HG02973 (cell line): ENCODE results near the gene CEP350.

Experiments
- ATAC-seq: cut with Tn5 transposase; IDR thresholded peaks from one replicate; pipeline ENCODE4 v1.9.1; 2021; ENCODE audit warnings: moderate library complexity; ENCODE audit not compliant: unreplicated experiment

The CEP350 gene

DNA sequence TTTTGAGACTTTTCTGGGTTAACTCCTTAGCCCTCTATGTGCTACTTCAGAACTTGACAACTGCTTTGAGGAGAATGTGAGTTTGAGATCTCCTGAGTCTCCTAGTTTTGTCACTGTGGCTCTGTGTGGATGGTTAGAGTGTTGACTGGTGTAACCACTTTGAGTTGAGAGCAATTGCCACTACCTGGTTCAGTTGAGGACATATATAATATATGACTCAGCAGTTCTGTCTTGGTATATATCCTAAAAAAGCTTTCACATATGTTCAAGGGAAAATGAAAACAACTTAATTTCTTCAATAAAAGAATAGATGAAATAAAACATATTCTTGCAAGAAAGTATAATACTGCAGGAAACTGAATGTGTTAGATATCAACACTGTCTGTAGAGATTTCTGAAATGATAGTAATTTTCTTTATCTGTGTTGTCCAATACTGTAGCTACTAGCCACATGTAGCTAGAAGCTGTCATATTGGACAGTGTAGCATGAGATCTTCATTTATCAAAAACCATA is 103.3 kb downstream of the CEP350 start:
- no peak for ATAC-seq

DNA sequence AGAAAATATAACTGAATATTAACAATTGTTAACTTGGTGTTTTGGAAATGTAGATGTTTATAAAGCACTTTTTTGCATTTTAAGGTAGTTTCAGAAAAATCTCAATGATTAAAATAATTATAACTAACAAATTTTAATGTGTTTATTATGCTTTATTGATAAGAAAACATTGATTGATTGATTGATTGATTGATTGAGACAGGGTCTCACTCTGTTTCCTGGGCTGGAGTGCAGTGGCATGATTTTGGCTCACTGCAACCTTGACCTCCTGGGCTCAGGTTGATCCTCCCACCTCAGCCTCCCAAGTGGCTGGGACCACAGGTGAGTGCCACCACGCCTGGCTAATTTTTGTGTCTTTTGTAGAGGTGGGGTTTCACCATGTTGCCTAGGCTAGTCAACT is 106.4 kb downstream of the CEP350 start:
- no peak for ATAC-seq

DNA sequence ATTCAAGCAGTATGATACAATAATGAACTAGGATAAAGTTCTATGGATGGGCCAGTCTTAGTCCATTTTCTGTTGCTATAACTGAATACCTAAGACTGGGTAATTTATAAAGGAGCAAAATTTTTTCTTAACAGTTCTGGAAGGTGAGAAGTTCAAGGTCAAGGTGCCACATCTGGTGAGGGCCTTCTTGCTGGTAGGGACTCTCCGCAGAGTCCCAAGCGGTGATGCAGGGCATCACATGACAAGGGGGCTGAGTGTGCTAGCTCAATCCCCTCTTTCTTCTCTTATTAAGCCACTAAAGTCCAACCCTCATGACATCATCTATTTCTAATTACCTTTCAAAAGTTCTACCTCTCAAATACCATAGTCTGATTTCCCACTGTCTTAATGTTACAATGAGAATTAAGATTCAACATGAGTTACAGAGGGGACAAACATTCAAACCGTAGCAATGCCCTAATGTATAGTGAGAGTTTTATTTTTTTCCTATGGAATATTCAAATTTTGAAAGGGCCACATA is 107.9 kb downstream of the CEP350 start:
- no peak for ATAC-seq

DNA sequence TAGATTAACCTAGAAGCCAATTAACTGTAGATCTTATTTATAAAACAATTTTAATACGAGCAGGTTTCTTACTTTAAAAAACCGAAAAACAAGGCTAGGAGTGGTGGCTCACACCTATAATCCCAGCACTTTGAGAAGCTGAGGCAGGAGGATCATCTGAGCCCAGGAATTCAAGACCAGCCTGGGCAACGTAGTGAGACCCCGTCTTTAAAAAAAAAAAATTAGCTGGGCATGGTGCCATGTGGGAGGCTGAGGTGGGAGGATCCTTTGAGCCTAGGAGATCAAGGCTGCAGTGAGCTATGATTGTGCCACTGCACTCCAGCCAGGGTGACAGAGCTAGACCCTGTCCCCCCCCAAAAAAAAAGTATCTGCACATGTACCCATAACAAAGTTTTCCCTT is 110.8 kb downstream of the CEP350 start:
- no peak for ATAC-seq

DNA sequence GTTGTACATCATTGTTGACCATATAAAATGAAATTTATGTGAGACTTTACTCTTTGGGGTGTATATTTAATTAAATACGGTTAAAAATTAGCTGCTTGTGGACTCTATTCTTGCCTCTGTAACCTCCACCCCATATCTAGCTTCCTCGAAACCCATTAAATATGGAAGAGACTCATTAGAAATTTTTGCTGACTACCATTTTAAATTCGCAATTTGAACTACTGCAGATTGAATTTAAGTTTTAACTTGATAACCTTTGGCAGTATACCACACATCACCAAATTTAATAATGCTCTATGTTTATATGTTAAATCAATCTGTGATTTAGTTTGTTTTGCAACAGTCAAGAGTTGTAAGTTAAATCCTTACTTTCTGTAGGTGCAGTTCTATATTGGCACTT is 111.5 kb downstream of the CEP350 start:
- ATAC-seq, result no peak

DNA sequence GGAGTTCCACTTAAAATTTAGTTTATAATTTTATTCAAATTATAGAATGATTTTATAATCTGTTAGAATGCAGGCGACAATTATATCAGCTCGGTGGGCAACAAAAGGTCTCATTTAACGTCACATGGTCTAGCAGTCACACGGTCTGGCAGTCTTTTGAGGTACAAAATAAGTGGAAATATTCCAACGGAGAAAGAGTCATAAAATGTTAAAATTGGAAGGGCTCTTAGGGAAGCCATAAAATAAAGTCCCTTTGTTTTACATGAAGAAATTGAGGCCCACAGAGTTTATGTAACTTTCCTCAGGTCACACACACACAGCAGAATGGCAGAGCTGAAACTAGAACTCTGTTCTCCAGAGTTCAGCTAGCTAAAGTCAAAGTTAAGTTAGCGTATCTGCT is 115.7 kb downstream of the CEP350 start:
- no peak for ATAC-seq

DNA sequence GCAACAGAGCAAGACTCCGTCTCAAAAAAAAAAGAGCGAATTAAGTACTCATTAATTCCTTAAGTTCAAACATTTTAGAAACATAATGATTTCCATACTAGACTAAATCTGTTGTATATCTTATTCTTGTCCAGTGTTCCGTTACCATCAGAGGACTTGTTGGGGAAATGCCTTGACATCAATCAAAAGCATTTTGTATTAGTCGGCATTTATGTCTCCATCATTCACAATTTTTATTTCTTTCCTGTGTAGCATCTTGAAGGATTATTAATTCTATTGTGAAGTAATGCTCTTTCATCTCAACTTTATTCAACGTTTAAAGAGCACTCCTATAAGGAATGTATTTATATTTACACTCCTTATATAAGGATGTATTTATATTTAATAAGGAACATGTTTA is 117.1 kb downstream of the CEP350 start:
- ATAC-seq, result no peak

DNA sequence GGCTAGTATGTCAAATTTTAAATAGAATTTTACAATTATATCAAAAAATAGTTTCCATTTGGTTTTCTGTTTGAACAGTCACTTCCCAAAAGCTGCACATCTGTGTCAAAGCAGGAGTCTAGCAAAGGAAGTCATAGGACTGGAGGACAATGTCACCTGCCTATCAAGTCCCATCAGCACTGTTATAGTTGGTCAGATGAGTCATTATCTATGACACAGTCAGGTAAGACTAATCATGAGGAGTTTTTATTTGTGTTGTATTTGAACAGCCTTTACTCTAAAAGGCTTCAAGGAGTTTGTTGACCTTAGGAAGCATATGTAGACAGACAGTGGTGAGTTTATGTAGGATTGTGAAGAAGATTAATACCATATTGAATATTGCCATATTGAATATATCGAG is 125.8 kb downstream of the CEP350 start:
- no peak for ATAC-seq

DNA sequence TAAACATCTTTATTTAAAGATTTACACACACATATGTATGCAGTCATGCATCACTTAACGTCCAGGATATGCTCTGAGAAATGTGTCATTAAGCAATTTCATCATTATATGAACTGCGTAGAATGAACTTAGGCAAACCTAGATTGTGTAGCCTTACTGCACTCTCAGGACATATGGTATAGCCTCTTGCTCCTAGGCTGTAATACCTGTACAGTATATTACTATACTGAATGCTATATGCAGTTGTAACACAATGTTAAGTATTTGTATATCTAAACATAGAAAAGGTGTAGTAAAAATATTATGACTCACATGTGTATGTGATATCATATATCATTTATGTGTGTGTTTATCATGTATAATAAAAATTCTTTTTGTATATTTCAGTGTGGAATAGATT is 126.9 kb downstream of the CEP350 start:
- ATAC-seq, result no peak

DNA sequence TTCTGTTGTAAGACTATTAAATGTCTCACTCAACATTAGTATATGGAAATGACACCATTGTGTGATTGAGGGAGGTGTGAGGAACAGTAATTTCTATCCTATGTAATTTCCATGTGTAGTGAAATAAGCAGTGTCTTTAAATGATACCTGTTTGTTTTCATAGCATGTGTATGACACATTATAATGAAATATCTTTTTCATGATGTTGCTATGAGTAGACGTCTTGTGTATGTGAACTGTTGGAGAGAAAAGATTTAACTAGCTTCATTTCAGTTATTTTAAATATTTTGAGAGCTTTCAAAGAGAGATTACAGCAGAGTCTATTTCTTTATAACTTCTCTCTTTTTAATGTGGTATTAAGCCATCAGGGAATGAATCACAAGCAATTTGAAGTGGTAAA is 128.6 kb downstream of the CEP350 start:
- ATAC-seq, result no peak

DNA sequence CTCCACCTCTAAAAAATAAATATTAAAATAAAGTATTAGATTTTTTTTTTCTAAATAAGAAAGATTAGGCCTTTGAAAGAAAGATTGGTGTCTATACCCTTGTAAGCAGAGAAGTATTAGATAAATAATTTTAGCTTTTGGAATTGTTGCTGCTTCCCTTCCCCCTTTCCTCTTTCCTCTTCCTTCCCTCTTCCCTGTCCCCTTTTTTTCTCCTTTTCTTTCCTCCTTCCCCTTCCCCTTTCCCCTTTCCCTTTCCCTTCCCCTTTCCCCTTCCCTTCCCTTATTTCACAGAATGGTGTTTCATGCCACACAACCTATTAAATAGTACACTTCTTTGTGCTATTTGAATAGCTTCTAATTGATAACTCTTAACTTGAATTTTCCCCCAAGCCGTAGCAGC is 130.3 kb downstream of the CEP350 start:
- ATAC-seq, result no peak

DNA sequence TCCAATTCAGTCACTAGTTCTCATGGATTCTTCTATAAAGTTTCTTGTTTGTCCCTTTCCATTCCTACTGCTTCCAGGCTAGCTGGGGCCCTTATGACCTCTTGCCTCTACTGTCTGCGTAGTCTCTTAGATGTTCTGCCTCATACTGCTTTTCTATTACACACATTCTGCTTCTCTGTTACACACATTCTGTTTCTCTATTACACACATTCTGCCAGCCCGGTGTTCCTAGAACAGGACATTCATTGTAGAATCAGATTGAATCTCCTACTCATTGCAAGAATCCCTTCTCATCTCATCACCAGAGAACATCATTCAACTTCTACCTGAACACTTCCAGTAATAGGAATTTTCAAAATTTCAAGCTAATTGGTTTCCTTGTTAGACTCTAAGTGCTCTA is 130.7 kb downstream of the CEP350 start:
- ATAC-seq, result no peak

DNA sequence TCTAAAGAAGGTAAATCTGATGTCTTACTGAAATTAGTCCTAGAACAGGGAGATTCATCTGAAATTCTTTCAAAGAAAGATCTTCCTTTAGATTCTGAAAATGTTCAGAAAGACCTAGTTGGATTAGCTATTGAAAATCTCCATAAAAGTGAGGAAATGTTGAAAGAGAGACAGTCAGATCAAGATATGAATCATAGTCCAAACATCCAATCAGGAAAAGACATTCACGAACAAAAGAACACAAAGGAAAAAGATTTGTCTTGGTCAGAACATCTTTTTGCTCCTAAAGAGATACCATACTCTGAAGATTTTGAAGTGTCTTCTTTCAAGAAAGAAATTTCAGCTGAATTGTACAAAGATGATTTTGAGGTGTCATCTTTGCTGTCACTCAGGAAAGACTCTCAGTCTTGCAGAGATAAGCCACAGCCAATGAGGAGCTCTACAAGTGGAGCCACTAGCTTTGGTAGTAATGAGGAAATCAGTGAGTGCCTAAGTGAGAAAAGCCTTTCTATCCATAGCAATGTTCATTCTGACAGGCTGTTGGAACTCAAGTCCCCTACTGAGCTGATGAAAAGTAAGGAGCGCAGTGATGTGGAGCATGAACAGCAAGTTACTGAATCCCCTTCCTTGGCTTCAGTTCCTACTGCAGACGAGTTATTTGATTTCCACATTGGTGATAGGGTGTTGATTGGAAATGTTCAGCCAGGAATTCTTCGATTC is 138.5 kb downstream of the CEP350 start:
- ATAC-seq, result no peak

DNA sequence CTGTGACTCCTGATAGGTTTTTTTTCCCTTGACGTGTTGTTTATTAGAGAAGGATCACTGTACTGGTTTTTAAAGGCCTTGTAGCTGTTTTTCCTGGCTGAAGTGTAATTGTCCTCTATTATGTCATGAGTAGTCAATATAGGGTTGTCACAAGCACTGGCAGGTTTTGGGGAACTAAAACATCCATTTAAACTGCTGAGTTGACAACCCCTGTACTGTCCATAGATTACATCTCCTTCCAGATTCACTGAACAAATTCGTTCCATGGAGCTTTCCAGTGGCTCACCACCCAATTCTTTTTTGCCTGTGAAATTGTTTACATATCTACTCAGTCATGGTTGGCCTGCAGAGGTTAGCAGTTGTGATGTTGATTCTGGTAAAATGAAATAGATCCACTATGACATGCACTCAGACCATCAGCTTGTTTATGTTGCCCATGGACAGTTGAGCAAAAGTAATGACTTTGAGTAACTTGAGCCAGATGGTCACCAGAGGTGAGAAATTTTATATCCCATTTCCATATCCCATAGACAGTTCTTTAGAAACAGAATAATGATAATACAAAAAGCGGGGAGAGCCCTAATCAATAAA is 140.2 kb downstream of the CEP350 start:
- no peak for ATAC-seq

DNA sequence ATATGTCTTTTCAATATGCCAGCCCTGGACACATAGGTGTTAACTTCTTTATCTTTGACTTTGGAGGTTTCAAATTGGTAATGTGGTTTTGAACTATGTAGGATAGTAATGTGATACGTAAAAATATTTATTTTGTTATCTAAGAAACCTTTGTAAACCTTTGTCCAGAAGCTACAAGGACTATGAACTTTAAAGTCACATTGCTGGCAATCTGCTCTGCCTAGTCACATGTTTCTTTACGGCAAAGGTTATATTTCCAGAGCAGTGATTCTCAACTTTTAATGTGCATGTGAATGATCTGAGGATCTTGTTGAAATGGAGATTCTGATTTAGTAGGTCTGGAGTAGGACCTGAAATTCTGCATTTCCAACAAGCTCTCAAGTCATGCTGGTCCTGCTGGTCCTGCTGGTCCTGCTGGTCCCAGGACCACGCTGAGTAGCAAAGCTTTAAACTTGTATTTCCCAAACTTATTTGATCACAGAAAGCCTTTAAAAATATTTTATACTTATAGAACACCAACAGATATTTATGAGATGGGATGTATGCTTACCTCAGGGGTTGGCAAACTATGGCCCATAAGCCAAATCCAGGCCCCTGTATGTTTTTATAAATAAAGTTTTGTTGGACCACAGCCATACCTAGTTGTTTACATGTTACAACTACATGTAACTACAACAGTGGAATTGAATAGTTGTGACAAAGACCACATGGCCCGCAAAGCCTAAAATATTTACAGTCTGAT is 142.1 kb downstream of the CEP350 start:
- ATAC-seq, result no peak

DNA sequence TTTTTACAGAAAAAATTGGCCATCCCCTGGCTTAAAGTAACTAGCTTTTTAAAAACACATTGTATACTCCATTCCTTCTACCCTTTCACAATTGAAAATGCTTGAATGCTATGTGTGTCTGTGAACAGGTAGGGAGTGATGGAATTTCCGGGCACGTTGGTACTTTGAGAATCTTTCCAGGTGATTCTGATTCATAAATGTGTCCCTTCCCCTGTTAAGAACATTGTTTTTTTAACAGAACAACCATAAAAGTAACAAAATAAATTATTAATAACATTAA is 142.7 kb downstream of the CEP350 start:
- no peak for ATAC-seq

DNA sequence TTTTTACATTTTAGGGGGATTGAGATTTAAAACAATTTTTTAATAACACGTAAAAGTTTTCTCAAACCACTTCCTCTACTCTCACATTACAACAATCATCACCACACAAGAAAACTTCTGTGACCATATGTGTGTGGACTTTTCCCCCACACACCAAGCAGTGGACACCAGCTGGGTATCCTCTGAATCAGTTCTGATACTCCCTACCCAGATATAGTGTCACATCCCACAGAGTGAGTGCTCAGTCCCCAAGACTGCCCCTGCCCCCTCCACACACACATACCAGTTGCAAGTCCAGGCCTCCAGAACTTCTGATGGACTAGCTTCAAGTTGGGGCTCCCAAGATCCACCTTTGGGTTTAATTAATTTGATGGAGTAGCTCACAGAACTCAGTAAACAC is 146.8 kb downstream of the CEP350 start:
- no peak for ATAC-seq

DNA sequence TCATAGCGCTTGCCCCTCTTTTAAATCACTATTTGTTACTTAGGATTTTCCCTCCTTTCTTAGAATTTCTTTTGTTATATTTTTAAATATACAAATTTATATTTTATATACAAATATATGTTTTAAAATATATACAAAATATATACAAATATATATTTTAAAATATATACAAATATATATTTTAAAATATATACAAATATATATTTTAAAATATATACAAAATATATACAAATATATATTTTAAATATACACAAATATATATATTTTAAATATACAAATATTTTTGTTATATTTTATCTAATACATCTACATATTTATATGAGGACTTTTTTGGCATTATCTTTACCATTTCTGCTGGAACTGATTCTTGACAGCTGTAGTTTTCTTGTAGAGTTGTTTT is 149.2 kb downstream of the CEP350 start:
- ATAC-seq, result no peak

DNA sequence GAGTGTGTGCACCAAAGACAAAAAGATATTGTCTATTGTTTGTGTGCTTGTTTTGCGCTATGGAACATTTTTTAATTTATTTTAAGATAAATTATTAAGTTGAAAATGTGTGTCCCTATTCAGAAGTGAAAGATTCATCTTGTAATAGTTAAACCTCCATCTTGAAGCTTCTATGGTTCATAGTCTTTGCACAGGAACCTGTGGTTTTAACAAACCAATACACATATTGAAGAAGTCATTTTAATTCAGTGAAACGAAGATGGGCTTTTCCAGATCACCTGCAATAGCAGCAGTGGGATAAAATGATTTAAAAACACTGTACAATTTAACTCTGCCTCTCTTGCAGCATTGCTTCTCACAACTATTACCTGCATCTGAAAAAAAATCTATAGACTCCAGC is 157.5 kb downstream of the CEP350 start:
- ATAC-seq, result no peak

DNA sequence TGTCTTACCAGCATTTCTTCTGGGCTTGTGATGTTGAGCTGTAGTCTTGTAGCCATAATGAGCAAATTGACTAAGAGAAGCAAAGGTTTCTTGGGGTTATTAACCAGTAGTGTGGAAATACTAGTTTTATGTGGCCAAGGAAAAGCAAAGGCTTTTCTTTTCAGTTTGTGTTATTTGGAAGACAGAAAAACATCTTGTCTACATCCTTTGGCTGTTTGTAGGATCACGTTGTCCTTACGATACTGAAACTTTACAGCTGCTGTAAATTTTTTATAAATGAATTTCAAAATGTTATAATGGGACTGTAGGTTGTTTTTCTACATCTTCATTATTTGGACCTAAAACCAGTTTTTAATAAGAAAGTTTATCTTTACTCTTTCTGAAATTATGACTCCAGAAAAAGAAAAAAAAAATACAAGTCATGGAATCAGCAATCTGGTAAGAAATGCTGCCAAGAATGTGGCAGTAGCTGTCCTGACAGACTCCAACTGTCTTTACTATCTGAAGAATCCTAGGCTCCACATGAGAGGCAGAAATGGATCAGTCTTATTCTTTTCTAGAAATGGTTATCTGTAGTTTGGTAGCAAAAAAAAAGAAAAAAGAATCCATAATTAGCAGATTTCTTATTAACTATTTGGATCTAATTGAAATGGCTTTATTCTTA is 158.5 kb downstream of the CEP350 start:
- no peak for ATAC-seq

DNA sequence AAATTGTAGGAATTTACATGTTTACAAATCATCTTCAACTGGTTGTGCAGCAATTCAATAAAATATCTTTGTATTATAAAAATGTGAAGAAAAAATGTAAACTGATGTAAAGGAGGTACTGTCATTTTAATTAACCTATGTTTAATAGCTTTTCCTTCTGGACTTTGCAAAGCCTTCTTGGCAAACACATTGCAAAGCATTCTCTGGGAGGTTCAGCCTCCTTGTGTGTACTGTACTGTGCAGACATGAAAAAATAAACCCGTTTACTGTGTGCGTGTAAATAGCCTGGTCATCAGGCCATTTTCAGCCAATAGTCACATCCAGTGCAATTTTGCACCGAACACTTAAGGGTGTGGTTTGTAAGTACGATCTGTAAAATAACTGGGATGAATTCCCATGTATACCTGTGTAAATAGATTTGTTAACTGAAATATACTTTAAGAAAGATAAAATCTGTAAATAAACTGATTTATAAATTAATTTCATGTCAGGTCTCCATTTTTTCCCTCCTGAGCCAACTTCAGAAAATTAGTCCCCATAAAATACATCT is 159.9 kb downstream of the CEP350 start:
- no peak for ATAC-seq
